Cardiac septum (tissue), 1 donor: ENCODE data around the gene HSD11B1. TPM values are rescaled to one million over a fixed set of nuclear protein-coding genes. Genes with fewer than 3 reads are reported as not detected.

Experiments
- DNase-seq: peaks from one replicate; pipeline ENCODE4 v3.0.0-alpha.2; 2020; ENCODE audit warnings: low spot score
- intact Hi-C: fragments of 100-400 bp; cut with DNase I; formaldehyde crosslinking; loops from one replicate; pipeline ENCODE4 v1.14.0; 2022
- total RNA-seq: library from RNA; stranded (reverse); fragmentation: NEBNext Ultra II Directional; extraction: Animal tissue kit (Norgen Biotek cat#: 25700); gene quantifications from one replicate; pipeline ENCODE4 v1.2.1, GENCODE V29; 2021
- donor health status: DM: no; HTN: no; CAD: no.

Gene HSD11B1
- total RNA-seq, 1 donor from 2014 or later: 15.0 TPM

DNA sequence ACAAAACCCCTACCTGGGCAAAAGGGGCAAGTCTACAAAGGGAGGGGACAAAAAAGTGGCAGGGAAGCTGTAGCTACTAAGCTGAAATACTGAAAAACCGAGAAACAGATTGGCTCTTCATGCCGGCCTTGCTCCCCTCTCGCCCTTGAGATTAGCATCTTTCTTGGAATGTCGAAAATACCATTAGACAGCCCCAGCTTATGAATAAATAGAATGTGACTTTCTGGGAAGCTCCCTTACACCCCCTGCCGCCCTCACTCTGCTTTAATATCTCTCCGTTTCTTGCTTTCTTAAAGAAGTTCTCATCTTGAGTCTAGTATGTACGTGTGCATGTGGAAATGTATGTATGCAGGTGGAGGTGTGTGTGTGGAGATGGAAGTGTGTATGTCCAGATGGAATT is 65.3 kb downstream of the HSD11B1 start:
- intact Hi-C loops: loop anchor here (5.0 kb wide), 1 partner anchor 57 kb away; the partner anchor contains the start of gene UTP25
- no peak for DNase-seq

DNA sequence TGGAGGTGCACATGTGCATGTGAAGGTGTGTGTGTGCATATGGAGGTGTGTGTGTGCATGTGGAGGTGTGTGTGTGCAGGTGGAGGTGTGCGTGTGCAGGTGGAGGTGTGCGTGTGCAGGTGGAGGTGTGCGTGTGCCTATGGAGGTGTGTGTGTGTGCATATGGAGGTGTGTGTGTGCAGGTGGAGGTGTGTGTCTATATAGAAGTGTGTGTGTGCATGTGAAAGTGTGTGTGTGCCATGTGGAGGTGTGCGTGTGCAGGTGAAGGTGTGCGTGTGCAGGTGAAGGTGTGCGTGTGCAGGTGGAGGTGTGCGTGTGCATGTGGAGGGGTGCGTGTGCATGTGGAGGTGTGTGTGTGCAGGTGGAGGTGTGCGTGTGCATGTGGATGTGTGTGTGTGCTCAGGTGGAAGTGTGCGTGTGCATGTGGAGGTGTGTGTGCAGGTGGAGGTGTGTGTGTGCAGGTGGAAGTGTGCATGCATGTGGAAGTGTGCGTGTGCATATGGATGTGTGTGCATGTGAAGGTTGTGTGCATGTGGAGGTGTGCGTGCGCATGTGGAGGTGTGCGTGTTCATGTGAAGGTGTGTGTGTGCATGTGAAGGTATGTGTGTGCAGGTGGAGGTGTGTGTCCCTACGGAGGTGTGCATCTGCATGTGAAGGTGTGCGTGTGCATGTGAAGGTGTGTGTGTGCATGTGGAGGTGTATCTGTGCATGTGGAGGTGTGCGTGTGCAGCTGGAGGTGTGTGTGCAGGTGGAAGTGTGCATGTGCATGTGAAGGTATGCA is 66.2 kb downstream of the HSD11B1 start:
- intact Hi-C loops: no loop called here
- DNase-seq: no peak

DNA sequence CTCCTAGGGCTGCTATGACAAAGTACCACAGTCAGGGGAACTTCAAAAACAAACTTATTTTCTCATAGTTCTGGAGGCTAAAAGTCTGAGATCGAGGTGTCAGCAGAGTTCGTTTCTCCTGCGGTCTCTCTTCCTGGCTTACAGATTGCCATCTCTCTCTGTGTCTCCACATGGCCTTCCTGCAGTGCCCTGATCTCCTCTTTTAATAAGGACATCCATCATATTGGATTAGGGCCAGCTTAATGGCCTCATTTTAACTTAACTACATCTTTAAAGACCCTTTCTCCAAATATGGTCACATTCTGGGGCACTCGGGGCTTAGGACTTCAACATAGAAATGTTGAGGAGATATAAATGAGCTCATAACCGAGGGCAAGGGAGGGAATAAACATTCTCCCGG is 67.5 kb downstream of the HSD11B1 start:
- intact Hi-C loops: no loop called here
- no peak for DNase-seq

DNA sequence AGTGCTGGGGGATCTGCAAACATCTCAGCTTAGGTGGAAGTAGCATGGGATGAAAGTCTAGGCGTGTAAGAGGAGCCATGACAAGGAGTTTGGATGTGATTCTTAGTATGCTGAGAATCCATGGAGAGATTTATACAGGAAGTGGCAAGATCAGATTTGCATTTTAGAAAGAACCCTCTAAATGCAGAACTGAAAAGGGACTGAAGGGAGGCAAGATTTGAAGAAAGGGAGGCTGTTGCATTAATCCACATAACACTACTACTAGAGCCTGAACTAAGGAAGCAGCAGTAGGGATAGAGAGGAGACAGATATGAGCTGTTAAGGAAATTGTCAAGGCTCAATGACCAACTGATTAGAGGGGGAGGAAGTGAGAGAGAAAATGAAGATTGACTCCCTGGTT is 69.9 kb downstream of the HSD11B1 start:
- DNase-seq: no peak
- intact Hi-C loops: no loop called here

DNA sequence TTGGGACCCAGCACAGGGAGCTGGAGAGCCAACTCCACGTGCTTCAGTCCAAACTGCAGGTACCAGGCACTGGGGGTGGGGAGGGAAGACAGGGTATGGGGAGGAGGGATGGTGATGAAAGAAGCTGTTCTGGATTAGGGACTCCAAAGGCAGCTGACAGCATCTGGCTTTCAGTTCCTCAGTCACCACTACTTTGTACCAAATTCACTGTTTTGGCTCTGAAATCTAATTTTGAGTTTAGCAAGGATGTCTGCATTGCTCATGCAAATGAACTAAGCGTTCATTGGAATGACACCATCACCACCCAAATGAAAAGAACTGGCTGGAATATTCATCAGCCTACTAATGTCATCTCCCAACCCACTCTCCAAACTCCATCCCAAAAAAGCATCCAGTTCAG is 71.0 kb downstream of the HSD11B1 start:
- intact Hi-C loops: no loop called here
- no peak for DNase-seq

DNA sequence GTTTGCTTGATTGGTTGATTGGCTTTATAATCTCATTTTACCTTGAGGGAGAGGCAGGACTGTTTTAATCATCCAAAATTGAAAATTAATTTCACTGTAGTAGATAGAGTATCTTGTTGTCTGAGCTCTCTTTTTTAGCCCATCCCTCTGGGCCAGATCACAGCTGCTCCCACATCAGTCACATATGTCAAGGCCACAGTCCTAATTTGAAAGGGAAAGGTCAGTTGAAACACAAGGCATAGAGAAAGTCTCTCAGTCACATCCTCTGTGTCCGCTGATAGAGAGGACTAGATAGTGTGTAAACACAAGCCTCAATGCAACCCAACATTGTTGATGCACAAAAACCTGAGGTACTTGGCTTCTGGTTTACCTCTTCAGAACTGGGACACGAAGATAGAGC is 72.9 kb downstream of the HSD11B1 start:
- no peak for DNase-seq
- intact Hi-C loops: no loop called here

DNA sequence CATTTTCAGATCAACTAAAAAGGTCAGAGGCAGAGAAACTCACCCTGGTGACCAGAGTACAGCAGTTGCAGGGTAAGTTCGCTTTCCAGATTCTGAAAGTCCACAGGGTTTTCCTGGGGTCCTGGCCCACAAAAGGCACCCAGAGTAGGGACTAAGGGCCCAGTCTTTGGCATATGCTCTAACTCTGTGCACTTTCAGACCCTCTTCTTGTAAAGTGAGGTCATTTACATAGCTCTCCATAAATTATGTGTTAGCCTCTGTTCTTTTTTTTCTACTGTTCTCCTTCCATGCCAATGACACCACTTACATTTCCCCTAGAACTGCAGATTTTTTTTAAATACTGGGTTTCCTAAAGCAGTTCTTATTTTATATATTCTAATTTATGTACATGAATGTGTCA is 73.5 kb downstream of the HSD11B1 start:
- DNase-seq: no peak
- intact Hi-C loops: no loop called here

DNA sequence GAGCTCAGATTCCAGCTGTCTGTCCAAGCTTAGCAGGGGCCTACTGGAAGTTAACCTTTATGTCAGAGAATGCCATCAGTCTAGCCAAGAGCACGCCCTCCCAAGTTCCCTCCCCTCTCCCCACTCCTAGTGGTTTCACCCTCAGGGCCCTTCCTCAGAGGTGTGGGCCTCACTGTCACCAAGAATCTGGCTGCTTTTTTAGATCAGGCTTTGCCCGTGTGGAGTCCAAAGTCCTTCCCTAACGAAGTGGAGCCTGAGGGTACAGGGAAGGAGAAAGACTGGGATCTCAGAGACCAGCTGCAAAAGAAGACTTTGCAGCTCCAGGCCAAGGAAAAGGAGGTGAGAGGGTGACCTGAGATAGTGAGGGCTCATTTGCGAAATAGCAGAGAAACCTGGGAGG is 75.6 kb downstream of the HSD11B1 start:
- intact Hi-C loops: no loop called here
- DNase-seq: no peak

DNA sequence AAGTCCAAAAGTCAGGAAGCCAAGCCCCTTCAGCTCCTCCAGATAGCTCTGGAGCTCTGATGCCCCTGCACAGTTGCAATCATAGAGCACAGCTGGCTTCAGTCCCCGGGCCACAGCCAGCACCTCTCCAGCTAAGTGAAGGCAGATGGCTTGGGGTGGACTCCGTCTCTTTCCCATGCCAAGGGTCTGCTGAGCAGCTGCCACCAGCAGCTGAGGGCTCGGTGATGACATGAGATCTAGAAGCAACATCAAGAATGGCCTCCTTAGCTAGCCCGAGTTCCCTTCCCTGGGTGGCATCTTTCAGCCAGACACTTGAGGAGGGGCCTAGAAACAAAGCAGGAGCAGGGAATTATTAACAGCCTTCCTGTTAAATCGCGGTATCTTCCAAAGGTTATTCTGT is 78.7 kb downstream of the HSD11B1 start:
- no peak for DNase-seq
- intact Hi-C loops: no loop called here

Other genes with a start within 250 kb of the HSD11B1 start
- gene CAMK1G, start 121.1 kb upstream of the HSD11B1 start, total RNA-seq: not detected
- gene LAMB3, start 52.4 kb upstream of the HSD11B1 start, total RNA-seq: 3.6 TPM
- 246 TPM for gene G0S2, start 29.4 kb upstream of the HSD11B1 start, total RNA-seq
- 1.00 TPM for gene TRAF3IP3, start 51.2 kb downstream of the HSD11B1 start, total RNA-seq
- 1.6 TPM for gene C1orf74, start 79.7 kb downstream of the HSD11B1 start, total RNA-seq
- gene IRF6, start 101.3 kb downstream of the HSD11B1 start, total RNA-seq: 34.0 TPM
- gene UTP25, start 123.1 kb downstream of the HSD11B1 start, total RNA-seq: 4.1 TPM
- gene SYT14, start 233.4 kb downstream of the HSD11B1 start, total RNA-seq: 0.03 TPM